GM23338 (cell line): ENCODE data around the gene CDC40. TPM values are rescaled to one million over a fixed set of nuclear protein-coding genes. Genes with fewer than 3 reads are reported as not detected.
A peak's percentile ranks its signal among the peaks of the same experiment; 100 is the strongest.

ENCODE experiments used
- ATAC-seq: fragments of 200-7000 bp; cut with Tn5 transposase; 3 replicates; pipeline ENCODE4 v1.9.1; 2020
- DNase-seq: peaks from one replicate; pipeline ENCODE4 v3.0.0-alpha.2; 2015; ENCODE audit warnings: low spot score
- H2AFZ ChIP-seq: fragments of 200-600 bp; sonication (generic); 2 replicates; pipeline ENCODE4 v1.8.0; 2016; ENCODE audit warnings: antibody characterized with exemption, mild to moderate bottlenecking, moderate library complexity
- H3F3A ChIP-seq: fragments of 200-600 bp; sonication (generic); replicated peaks from 2 replicates; pipeline ENCODE4 v1.8.0; 2017; ENCODE audit warnings: antibody characterized with exemption, mixed run types, low read depth
- H3K27ac ChIP-seq: fragments of 200-600 bp; sonication (generic); 2 replicates; pipeline ENCODE4 v1.6.1; 2016; ENCODE audit warnings: low read depth
- H3K27me3 ChIP-seq: fragments of 200-600 bp; sonication (generic); 2 replicates; pipeline ENCODE4 v1.8.0; 2016; ENCODE audit warnings: mild to moderate bottlenecking, mixed run types, moderate library complexity; ENCODE audit not compliant: insufficient read depth
- H3K36me3 ChIP-seq: fragments of 200-600 bp; sonication (generic); 2 replicates; pipeline ENCODE4 v1.8.0; 2016; ENCODE audit warnings: mild to moderate bottlenecking; ENCODE audit not compliant: insufficient read depth
- H3K4me1 ChIP-seq: fragments of 200-600 bp; sonication (generic); 2 replicates; pipeline ENCODE4 v1.8.0; 2016; ENCODE audit warnings: mild to moderate bottlenecking, moderate library complexity; ENCODE audit not compliant: insufficient read depth
- H3K4me2 ChIP-seq: fragments of 200-600 bp; sonication (generic); 2 replicates; pipeline ENCODE4 v1.7.1; 2017; ENCODE audit warnings: mixed run types
- H3K4me3 ChIP-seq: fragments of 200-600 bp; sonication (generic); 2 replicates; pipeline ENCODE4 v1.6.1; 2016; ENCODE audit warnings: mixed run types
- H3K79me2 ChIP-seq: fragments of 200-600 bp; sonication (generic); replicated peaks from 2 replicates; pipeline ENCODE4 v1.8.0; 2017; ENCODE audit warnings: mild to moderate bottlenecking; ENCODE audit not compliant: insufficient read depth
- H3K9me2 ChIP-seq: fragments of 200-600 bp; sonication (generic); 2 replicates; pipeline ENCODE4 v1.8.0; 2017; ENCODE audit not compliant: insufficient read depth
- H4K20me1 ChIP-seq: fragments of 200-600 bp; sonication (generic); replicated peaks from 2 replicates; pipeline ENCODE4 v1.8.0; 2017; ENCODE audit warnings: mild to moderate bottlenecking; ENCODE audit not compliant: insufficient read depth
- H3K27ac Mint-ChIP-seq: 2 replicates; pipeline ENCODE4 v1.8.0; 2020; ENCODE audit warnings: inconsistent platforms, mild to moderate bottlenecking, moderate library complexity, mixed read lengths
- H3K27me3 Mint-ChIP-seq: 3 replicates; pipeline ENCODE4 v1.8.0; 2022; ENCODE audit warnings: low read depth, mild to moderate bottlenecking, moderate library complexity, mixed read lengths, inconsistent platforms; ENCODE audit not compliant: insufficient read depth, poor library complexity
- H3K36me3 Mint-ChIP-seq: 3 replicates; pipeline ENCODE4 v1.8.0; 2021; ENCODE audit warnings: low read depth, mild to moderate bottlenecking, inconsistent platforms, moderate library complexity, mixed read lengths
- H3K4me1 Mint-ChIP-seq: 3 replicates; pipeline ENCODE4 v1.8.0; 2020; ENCODE audit warnings: mild to moderate bottlenecking, inconsistent platforms, mixed read lengths
- H3K4me3 Mint-ChIP-seq: 3 replicates; pipeline ENCODE4 v1.8.0; 2021; ENCODE audit warnings: moderate library complexity, mild to moderate bottlenecking, inconsistent platforms, mixed read lengths
- H3K9me3 Mint-ChIP-seq: 3 replicates; pipeline ENCODE4 v1.8.0; 2020; ENCODE audit warnings: moderate library complexity, mild to moderate bottlenecking, inconsistent platforms, mixed read lengths
- EZH2phosphoT487 ChIP-seq: fragments of 200-600 bp; sonication (generic); IDR thresholded peaks from one replicate; pipeline ENCODE4 v1.8.1; 2018; ENCODE audit warnings: antibody characterized with exemption; ENCODE audit not compliant: unreplicated experiment
- JUNB ChIP-seq: IDR thresholded peaks from one replicate; pipeline ENCODE4 v1.6.1; 2016; ENCODE audit warnings: antibody characterized with exemption; ENCODE audit not compliant: unreplicated experiment
- POLR2AphosphoS5 ChIP-seq: IDR thresholded peaks from 2 replicates; pipeline ENCODE4 v1.6.1; 2016; ENCODE audit warnings: antibody characterized with exemption, low read depth
- STAT1 ChIP-seq: IDR thresholded peaks from one replicate; pipeline ENCODE4 v1.6.1; 2016; ENCODE audit warnings: antibody characterized with exemption; ENCODE audit not compliant: unreplicated experiment
- ZNF331 ChIP-seq: fragments of 250-450 bp; sonication (Bioruptor Pico); IDR thresholded peaks from 2 replicates; pipeline ENCODE4 v1.5.0; 2020; ENCODE audit warnings: low read depth, mild to moderate bottlenecking, moderate library complexity
- long read RNA-seq: library from polyadenylated mRNA; unstranded; transcript quantifications from one replicate; pipeline ENCODE4 v2.0.0, GENCODE V29; 2020; ENCODE audit not compliant: unreplicated experiment
- polyA plus RNA-seq: library from polyadenylated mRNA; unstranded; fragments of >200 nt; fragmentation: Nextera tagmentation; extraction: Ambion mirVana; gene quantifications from 2 replicates; pipeline ENCODE4 v1.2.1, GENCODE V29; 2016
- total RNA-seq: library from RNA; depleted of rRNA; stranded (reverse); fragments of >200 nt; shearing (Covaris generic); gene quantifications from 2 replicates; pipeline ENCODE4 v1.2.3, GENCODE V29; 2014; rRNA removed
- TF ChIP-seq, protein P1 (sequence below), 2 experiments: fragments of 200-600 bp in 1 of 2; sonication (generic) in 1 of 2; conservative IDR thresholded peaks; 2 replicates each; pipeline versions ENCODE4 v1.5.1 to v1.6.1; 2016 to 2017; ENCODE audit warnings: antibody characterized with exemption in 2 of 2, low read depth in 2 of 2, mild to moderate bottlenecking in 2 of 2, moderate library complexity in 1 of 2
- TF ChIP-seq, protein P2 (sequence below): IDR thresholded peaks from 2 replicates; pipeline ENCODE4 v1.6.1; 2016; ENCODE audit warnings: antibody characterized with exemption

CDC40 gene
- total RNA-seq (24.7 and 28.9 TPM in 2 replicates), polyA plus RNA-seq (57.3 and 58.4 TPM in 2 replicates)
- long read RNA-seq, partial matches to known transcripts = 28 of 36 reads
- long read RNA-seq, other reads (novel, unspliced or antisense) = 6 of 36 reads

DNA sequence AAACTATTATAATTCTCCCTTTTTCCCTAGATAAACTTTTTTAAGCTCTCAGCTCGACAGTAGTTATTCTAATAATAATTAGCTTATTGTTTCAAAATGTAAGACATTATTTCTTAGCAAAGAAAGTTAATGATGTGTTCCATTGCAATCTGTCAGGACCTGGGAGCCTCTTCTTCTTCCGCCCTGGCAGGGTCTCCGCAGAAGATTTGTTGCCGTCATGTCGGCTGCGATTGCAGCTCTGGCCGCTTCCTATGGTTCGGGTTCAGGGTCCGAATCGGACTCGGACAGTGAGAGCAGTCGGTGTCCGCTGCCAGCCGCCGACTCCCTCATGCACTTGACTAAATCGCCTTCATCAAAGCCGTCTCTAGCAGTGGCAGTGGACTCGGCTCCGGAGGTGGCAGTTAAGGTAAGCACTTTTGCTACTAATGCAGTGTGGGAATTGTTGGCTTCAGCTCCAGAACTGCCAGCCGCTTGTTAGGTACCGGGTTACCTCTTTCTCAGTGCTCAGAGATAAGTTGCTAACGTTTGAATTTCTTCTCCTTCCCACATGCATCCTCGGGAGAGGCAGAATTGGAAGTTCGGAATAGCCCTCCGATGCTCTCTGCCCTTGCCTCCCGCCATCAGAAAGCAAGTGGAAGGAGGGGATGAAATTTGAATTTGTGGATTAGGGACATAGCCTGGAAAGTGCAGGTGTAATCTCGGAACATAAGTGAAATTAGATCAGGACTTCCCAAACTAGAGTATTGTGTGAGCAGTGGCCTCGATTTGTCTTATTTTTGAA lies at the start of gene CDC40:
CDC40 (plus strand) TSS at position 200 of the 781 bp plus-strand sequence; CDS start at position 218, 18 bp downstream.
- H4K20me1 ChIP-seq = peaks cover 19% of the 10 kb centered on the region
- TF ChIP-seq ZNF331 (no peak), JUNB (no peak), EZH2phosphoT487 (no peak), POLR2AphosphoS5 (peak; percentile 75)

DNA sequence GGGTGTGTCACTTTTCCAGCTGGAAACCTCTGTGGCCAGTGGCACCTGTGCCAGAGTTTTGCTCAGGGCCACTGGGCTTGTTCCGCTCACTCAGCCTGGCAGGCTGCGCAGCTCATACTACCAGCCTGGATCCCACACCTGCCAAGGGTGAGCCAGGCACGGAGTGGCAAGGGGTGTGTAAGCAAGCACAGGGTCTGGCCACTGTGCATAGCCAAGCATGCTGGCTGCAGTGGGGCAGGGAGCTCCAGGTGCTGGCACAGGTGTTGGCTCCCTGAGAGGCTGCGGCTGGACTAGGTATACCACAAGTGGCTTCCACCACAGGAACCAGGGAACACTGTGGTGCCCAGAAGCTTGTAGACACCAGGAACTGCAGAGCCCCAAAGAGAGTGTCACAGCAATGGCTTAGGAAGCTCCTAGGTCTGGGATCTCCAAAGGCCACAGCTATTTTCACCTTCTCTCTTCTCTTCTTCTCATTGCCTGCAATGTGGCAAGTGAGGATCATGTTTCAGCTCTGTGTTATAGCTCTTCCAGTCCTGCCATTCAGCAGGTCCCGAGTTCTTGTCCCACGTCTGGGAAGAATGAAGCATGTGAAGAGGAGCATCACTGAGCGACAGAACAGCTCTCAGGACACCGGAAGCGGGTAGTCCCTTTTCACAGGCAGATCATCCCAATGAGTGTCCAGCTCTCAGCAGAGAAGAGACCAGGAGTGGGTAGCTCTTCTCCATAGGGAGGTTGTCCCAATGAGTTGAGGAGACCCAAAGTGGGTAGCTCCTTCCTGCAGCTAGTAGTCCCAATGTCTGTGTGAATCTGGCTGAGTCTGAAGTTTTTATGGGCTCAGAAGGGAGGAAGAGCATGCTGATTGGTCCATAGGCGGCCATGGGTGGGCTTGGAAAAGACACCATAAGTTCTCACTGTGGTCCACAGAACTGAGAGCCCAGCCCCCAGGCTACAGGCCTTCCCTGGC lies 42.0 kb upstream of the CDC40 start:
- peaks cover 75% of the 10 kb centered on the region for H3K36me3 Mint-ChIP-seq
- no peak overlapping the region for H2AFZ ChIP-seq

More for the DNA sequence above, at the start of gene CDC40:
- Mint-ChIP-seq H3K36me3 (no peaks in the 10 kb centered on the region), H3K27ac (peak within 1 kb of the TSS; percentile 99), H3K9me3 (no peaks in the 10 kb centered on the region), H3K27me3 (peaks cover 7% of the 10 kb centered on the region), H3K4me3 (no peak within 1 kb of the TSS; the same call in 2 of the 3 replicates), H3K4me1 (peaks cover 8% of the 10 kb centered on the region)
- ATAC-seq = peak; percentile 36
- peak within 1 kb of the TSS; percentile 92; the same call in 1 of the 2 replicates for H3K27ac ChIP-seq
- H3K79me2 ChIP-seq = peaks cover 86% of the 10 kb centered on the region
- H3K4me1 ChIP-seq = peaks cover 12% of the 10 kb centered on the region; the same call in 1 of the 2 replicates
- no peaks in the 10 kb centered on the region for H3F3A ChIP-seq
- peak within 1 kb of the TSS; percentile 45; the same call in 1 of the 2 replicates for H2AFZ ChIP-seq
- peak within 1 kb of the TSS; percentile 74 for H3K4me3 ChIP-seq
- DNase-seq = no peak
- no peaks in the 10 kb centered on the region for H3K27me3 ChIP-seq
- no peaks in the 10 kb centered on the region for H3K36me3 ChIP-seq
- no peaks in the 10 kb centered on the region for H3K9me2 ChIP-seq
- peak within 1 kb of the TSS; percentile 91 for H3K4me2 ChIP-seq

More for the DNA sequence above, 42.0 kb upstream of the CDC40 start:
- Histone ChIP-seq H3K4me3 (no peak overlapping the region), H3K27me3 (no peaks in the 10 kb centered on the region), H4K20me1 (no peaks in the 10 kb centered on the region), H3F3A (no peaks in the 10 kb centered on the region), H3K9me2 (no peaks in the 10 kb centered on the region), H3K79me2 (no peaks in the 10 kb centered on the region), H3K36me3 (peaks cover 20% of the 10 kb centered on the region), H3K4me1 (no peaks in the 10 kb centered on the region), H3K27ac (no peak overlapping the region), H3K4me2 (no peak overlapping the region)
- DNase-seq (peak; percentile 16), ATAC-seq (no peak)
- no peak overlapping the region for H3K27ac Mint-ChIP-seq
- H3K27me3 Mint-ChIP-seq = peaks cover 3% of the 10 kb centered on the region
- TF ChIP-seq STAT1 (no peak), JUNB (no peak), POLR2AphosphoS5 (no peak)
- TF ChIP-seq, protein P1, sequence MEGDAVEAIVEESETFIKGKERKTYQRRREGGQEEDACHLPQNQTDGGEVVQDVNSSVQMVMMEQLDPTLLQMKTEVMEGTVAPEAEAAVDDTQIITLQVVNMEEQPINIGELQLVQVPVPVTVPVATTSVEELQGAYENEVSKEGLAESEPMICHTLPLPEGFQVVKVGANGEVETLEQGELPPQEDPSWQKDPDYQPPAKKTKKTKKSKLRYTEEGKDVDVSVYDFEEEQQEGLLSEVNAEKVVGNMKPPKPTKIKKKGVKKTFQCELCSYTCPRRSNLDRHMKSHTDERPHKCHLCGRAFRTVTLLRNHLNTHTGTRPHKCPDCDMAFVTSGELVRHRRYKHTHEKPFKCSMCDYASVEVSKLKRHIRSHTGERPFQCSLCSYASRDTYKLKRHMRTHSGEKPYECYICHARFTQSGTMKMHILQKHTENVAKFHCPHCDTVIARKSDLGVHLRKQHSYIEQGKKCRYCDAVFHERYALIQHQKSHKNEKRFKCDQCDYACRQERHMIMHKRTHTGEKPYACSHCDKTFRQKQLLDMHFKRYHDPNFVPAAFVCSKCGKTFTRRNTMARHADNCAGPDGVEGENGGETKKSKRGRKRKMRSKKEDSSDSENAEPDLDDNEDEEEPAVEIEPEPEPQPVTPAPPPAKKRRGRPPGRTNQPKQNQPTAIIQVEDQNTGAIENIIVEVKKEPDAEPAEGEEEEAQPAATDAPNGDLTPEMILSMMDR (conservative IDR thresholded peaks at IDR 0.05; ENCODE audit: low read depth in 2 of 2) = no peak
- TF ChIP-seq, protein P2, sequence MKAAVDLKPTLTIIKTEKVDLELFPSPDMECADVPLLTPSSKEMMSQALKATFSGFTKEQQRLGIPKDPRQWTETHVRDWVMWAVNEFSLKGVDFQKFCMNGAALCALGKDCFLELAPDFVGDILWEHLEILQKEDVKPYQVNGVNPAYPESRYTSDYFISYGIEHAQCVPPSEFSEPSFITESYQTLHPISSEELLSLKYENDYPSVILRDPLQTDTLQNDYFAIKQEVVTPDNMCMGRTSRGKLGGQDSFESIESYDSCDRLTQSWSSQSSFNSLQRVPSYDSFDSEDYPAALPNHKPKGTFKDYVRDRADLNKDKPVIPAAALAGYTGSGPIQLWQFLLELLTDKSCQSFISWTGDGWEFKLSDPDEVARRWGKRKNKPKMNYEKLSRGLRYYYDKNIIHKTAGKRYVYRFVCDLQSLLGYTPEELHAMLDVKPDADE = no peak
- H3K4me3 Mint-ChIP-seq = no peak overlapping the region
- H3K9me3 Mint-ChIP-seq = peaks cover 61% of the 10 kb centered on the region
- no peaks in the 10 kb centered on the region for H3K4me1 Mint-ChIP-seq
